ENCODE data around the gene SLU7. TPM values are rescaled to one million over a fixed set of nuclear protein-coding genes. Genes with fewer than 3 reads are reported as not detected.

The SLU7 gene
- total and polyA plus RNA-seq, 2 donors (not counting 1 experiment from before 2014, with no cell fraction given), result 47.1 to 79.4 TPM

DNA sequence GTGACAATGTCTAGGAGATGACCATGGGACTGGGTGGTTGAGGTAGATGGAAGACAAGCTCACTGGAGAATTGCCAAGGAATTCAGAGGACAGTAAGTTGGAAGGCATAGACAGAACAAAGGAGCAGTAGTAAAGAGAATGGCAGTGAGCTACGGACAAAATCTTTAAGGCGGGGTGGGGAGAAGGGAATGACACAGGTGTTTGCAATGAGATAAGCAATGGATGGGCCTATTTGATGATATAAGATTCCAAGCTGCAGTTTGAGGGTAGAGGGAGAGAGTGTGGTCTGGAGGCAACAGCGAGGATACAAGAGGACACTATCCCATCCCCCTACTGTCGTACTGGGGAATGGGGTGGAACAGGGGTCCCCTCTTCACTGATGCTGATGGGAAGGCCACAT lies 17.1 kb upstream of the SLU7 start:
- no peak for DNase-seq (ENCODE audit: low read depth in 2 of 2)
- peaks cover 3% of the 10 kb centered on the region for H3K27me3 ChIP-seq (ENCODE audit: control insufficient read depth, insufficient read depth, low read length)
- H4K20me1 ChIP-seq (ENCODE audit: control insufficient read depth, extremely low read depth, insufficient read depth, low read length), result no peaks in the 10 kb centered on the region
- peaks cover 6% of the 10 kb centered on the region for H3K4me1 ChIP-seq (ENCODE audit: control insufficient read depth, extremely low read depth, insufficient read depth, low read length)
- no peaks in the 10 kb centered on the region for H3K36me3 ChIP-seq (ENCODE audit: control insufficient read depth, insufficient read depth, low read length)
- no peak overlapping the region for H2AFZ ChIP-seq (ENCODE audit: low read length)
- no peak overlapping the region for H3K4me3 ChIP-seq (replicated peaks in 1 of 4; ENCODE audit: control extremely low read depth in 1 of 4, insufficient read depth in 1 of 4, low read depth in 3 of 4, low read length in 4 of 4)
- no peak overlapping the region for H3K4me2 ChIP-seq (ENCODE audit: extremely low read depth, insufficient read depth, low read length)
- TF ChIP-seq EZH2 (IDR thresholded peaks at IDR 0.05; ENCODE audit: low read length, missing control alignments), result no peak
- no peak for TF ChIP-seq CTCF (conservative IDR thresholded peaks at IDR 0.05 in 1 of 2, IDR thresholded peaks at IDR 0.05 in 1 of 2; ENCODE audit: low read depth in 1 of 2, low read length in 2 of 2)
- H3K9me3 ChIP-seq (ENCODE audit: control insufficient read depth, insufficient read depth, low read depth, low read length), result no peaks in the 10 kb centered on the region
- no peak overlapping the region for H3K9ac ChIP-seq (ENCODE audit: insufficient read depth, low read length)
- no peaks in the 10 kb centered on the region for H3K79me2 ChIP-seq (ENCODE audit: control insufficient read depth, insufficient read depth, low read length)
- no peak overlapping the region for H3K27ac ChIP-seq (ENCODE audit: insufficient read depth, low read length)

DNA sequence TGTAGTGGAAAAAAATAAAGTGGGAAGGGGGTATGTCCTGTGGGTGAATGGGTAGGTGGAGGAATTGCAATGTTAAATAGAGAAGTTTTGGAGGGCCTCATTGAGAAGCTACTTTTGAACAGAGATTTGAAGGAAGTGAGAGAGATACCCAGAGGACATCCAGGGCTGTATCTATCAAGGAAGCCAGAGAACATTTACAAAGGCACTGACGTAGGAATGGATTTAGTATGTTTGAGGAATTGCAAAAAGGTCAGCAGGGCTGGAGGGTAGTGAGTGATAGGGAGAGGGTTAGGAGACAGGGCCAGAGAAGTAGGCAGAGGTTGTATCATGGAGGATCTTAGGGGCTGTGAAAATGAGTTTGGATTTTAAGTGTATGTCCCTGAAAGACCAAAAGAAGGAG lies 16.7 kb upstream of the SLU7 start:
- H3K36me3 ChIP-seq (ENCODE audit: control insufficient read depth, insufficient read depth, low read length), result no peaks in the 10 kb centered on the region
- TF ChIP-seq EZH2 (IDR thresholded peaks at IDR 0.05; ENCODE audit: low read length, missing control alignments) (no peak), CTCF (conservative IDR thresholded peaks at IDR 0.05 in 1 of 2, IDR thresholded peaks at IDR 0.05 in 1 of 2; ENCODE audit: low read depth in 1 of 2, low read length in 2 of 2) (no peak)
- no peak overlapping the region for H3K4me3 ChIP-seq (replicated peaks in 1 of 4; ENCODE audit: control extremely low read depth in 1 of 4, insufficient read depth in 1 of 4, low read depth in 3 of 4, low read length in 4 of 4)
- H3K4me1 ChIP-seq (ENCODE audit: control insufficient read depth, extremely low read depth, insufficient read depth, low read length), result peaks cover 6% of the 10 kb centered on the region
- no peak overlapping the region for H3K4me2 ChIP-seq (ENCODE audit: extremely low read depth, insufficient read depth, low read length)
- no peaks in the 10 kb centered on the region for H4K20me1 ChIP-seq (ENCODE audit: control insufficient read depth, extremely low read depth, insufficient read depth, low read length)
- H3K9me3 ChIP-seq (ENCODE audit: control insufficient read depth, insufficient read depth, low read depth, low read length), result no peaks in the 10 kb centered on the region
- H3K27me3 ChIP-seq (ENCODE audit: control insufficient read depth, insufficient read depth, low read length), result peaks cover 3% of the 10 kb centered on the region
- H3K27ac ChIP-seq (ENCODE audit: insufficient read depth, low read length), result no peak overlapping the region
- H2AFZ ChIP-seq (ENCODE audit: low read length), result no peak overlapping the region
- no peak overlapping the region for H3K9ac ChIP-seq (ENCODE audit: insufficient read depth, low read length)
- no peak for DNase-seq (ENCODE audit: low read depth in 2 of 2)
- H3K79me2 ChIP-seq (ENCODE audit: control insufficient read depth, insufficient read depth, low read length), result no peaks in the 10 kb centered on the region

DNA sequence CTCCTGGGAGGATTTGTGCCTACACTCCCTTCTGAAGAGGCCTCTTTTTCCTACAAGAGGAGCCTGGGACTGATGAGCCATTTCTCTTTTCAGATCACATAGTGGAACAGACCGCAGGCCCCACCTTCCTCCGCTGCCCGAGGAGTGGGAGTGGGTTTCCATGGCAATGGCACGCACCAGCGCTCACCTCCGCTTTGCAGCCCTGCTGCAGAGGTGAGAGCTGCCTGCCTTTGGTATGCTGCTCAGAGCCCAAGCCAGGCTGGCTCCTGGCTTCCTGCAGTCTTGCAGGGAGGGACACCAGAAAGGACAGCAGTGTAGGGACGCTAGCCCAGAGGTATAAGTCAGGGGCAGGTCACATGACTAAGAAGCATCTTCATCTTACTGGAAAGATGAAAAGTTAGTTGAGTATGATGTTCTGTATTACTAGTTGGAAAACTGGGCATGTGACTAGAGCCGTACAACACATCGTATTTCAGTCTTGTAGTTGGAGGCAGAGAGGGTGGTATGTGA lies 15.2 kb upstream of the SLU7 start:
- no peak overlapping the region for H3K4me3 ChIP-seq (replicated peaks in 1 of 4; ENCODE audit: control extremely low read depth in 1 of 4, insufficient read depth in 1 of 4, low read depth in 3 of 4, low read length in 4 of 4)
- peak in 1 of 2 donors; percentile 64 for DNase-seq (ENCODE audit: low read depth in 2 of 2)
- H2AFZ ChIP-seq (ENCODE audit: low read length), result no peak overlapping the region
- H3K36me3 ChIP-seq (ENCODE audit: control insufficient read depth, insufficient read depth, low read length), result no peaks in the 10 kb centered on the region
- H3K4me2 ChIP-seq (ENCODE audit: extremely low read depth, insufficient read depth, low read length), result no peak overlapping the region
- H3K9me3 ChIP-seq (ENCODE audit: control insufficient read depth, insufficient read depth, low read depth, low read length), result no peaks in the 10 kb centered on the region
- H3K9ac ChIP-seq (ENCODE audit: insufficient read depth, low read length), result no peak overlapping the region
- TF ChIP-seq CTCF (conservative IDR thresholded peaks at IDR 0.05 in 1 of 2, IDR thresholded peaks at IDR 0.05 in 1 of 2; ENCODE audit: low read depth in 1 of 2, low read length in 2 of 2), result no peak
- no peak for TF ChIP-seq EZH2 (IDR thresholded peaks at IDR 0.05; ENCODE audit: low read length, missing control alignments)
- no peak overlapping the region for H3K27ac ChIP-seq (ENCODE audit: insufficient read depth, low read length)
- peaks cover 3% of the 10 kb centered on the region for H3K27me3 ChIP-seq (ENCODE audit: control insufficient read depth, insufficient read depth, low read length)
- H4K20me1 ChIP-seq (ENCODE audit: control insufficient read depth, extremely low read depth, insufficient read depth, low read length), result no peaks in the 10 kb centered on the region
- H3K79me2 ChIP-seq (ENCODE audit: control insufficient read depth, insufficient read depth, low read length), result no peaks in the 10 kb centered on the region
- peaks cover 6% of the 10 kb centered on the region for H3K4me1 ChIP-seq (ENCODE audit: control insufficient read depth, extremely low read depth, insufficient read depth, low read length)
